SU-DHL-6 (cell line): ENCODE measurements around the gene ADAM12.

Source experiments
- H2AFZ ChIP-seq: fragments of 200-600 bp; sonication (generic); 2 replicates; pipeline ENCODE4 v1.6.1; 2014; ENCODE audit warnings: low read depth, mild to moderate bottlenecking, moderate library complexity, mixed read lengths, antibody characterized with exemption, low read length; ENCODE audit not compliant: severe bottlenecking
- H3F3A ChIP-seq: fragments of 200-600 bp; shearing (Covaris generic); 2 replicates; pipeline ENCODE4 v1.6.0; 2016; ENCODE audit warnings: antibody characterized with exemption, mild to moderate bottlenecking; ENCODE audit not compliant: insufficient read depth
- H3K27ac ChIP-seq: fragments of 200-600 bp; sonication (generic); 2 replicates; pipeline ENCODE4 v1.5.1; 2016; ENCODE audit warnings: low read depth, mild to moderate bottlenecking, low read length, moderate library complexity, mixed read lengths
- H3K27me3 ChIP-seq: fragments of 200-600 bp; sonication (generic), shearing (Covaris generic); 2 replicates; pipeline ENCODE4 v1.6.0; 2014; ENCODE audit warnings: mild to moderate bottlenecking, low read length
- H3K36me3 ChIP-seq: fragments of 200-600 bp; sonication (generic); 2 replicates; pipeline ENCODE4 v1.6.1; 2014; ENCODE audit warnings: mild to moderate bottlenecking, low read length, mixed read lengths
- H3K4me2 ChIP-seq: fragments of 300-600, 200-600 bp; shearing (Covaris generic), sonication (generic); 2 replicates; pipeline ENCODE4 v1.6.0; 2014; ENCODE audit warnings: low read length, low read depth, mild to moderate bottlenecking; ENCODE audit not compliant: poor library complexity, severe bottlenecking
- H3K4me3 ChIP-seq: fragments of 200-600 bp; sonication (generic); 2 replicates; pipeline ENCODE4 v1.5.1; 2014; ENCODE audit warnings: antibody characterized with exemption, low read length, mild to moderate bottlenecking, mixed read lengths; ENCODE audit not compliant: insufficient read depth, poor library complexity, severe bottlenecking
- H3K79me2 ChIP-seq: fragments of 200-600 bp; sonication (generic); 2 replicates; pipeline ENCODE4 v1.6.1; 2014; ENCODE audit warnings: mild to moderate bottlenecking, low read length, moderate library complexity; ENCODE audit not compliant: insufficient read depth
- H3K9ac ChIP-seq: fragments of 200-600 bp; sonication (generic); 2 replicates; pipeline ENCODE4 v1.7.0; 2014; ENCODE audit warnings: mild to moderate bottlenecking, low read length
- H3K9me2 ChIP-seq: fragments of 200-600 bp; sonication (generic); replicated peaks from 2 replicates; pipeline ENCODE4 v1.6.1; 2014; ENCODE audit warnings: low read length; ENCODE audit not compliant: insufficient read depth
- H3K9me3 ChIP-seq: fragments of 200-600 bp; sonication (generic); 2 replicates; pipeline ENCODE4 v1.6.1; 2014; ENCODE audit warnings: low read length, mixed read lengths; ENCODE audit not compliant: insufficient read depth
- H4K20me1 ChIP-seq: fragments of 200-600 bp; sonication (generic); 2 replicates; pipeline ENCODE4 v1.6.1; 2014; ENCODE audit warnings: low read depth, mild to moderate bottlenecking, antibody characterized with exemption, low read length, moderate library complexity, mixed read lengths
- CTCF ChIP-seq: fragments of 200-600 bp; sonication (generic); IDR thresholded peaks from one replicate; pipeline ENCODE4 v1.5.1; 2017; ENCODE audit warnings: antibody characterized with exemption, mild to moderate bottlenecking, low read length, moderate library complexity; ENCODE audit not compliant: insufficient read depth, poor library complexity, severe bottlenecking
- EZH2phosphoT487 ChIP-seq: fragments of 200-600 bp; sonication (generic), shearing (Covaris generic); conservative IDR thresholded peaks from 2 replicates; pipeline ENCODE4 v1.6.1; 2018; ENCODE audit warnings: mild to moderate bottlenecking, antibody characterized with exemption, low read length, moderate library complexity, mixed read lengths

ADAM12 gene

GRCh38 chr10:126207851-126208250, 180.4 kb downstream of the ADAM12 start:
- Histone ChIP-seq H3K4me2 (no peak overlapping the region), H3K9me3 (no peaks in the 10 kb centered on the region), H3K79me2 (no peaks in the 10 kb centered on the region), H3K36me3 (no peaks in the 10 kb centered on the region), H2AFZ (no peak overlapping the region), H3K27me3 (no peaks in the 10 kb centered on the region), H3K9ac (no peak overlapping the region), H4K20me1 (no peaks in the 10 kb centered on the region), H3K4me3 (no peak overlapping the region), H3K27ac (no peak overlapping the region), H3K9me2 (no peaks in the 10 kb centered on the region), H3F3A (no peaks in the 10 kb centered on the region)
- no peak for TF ChIP-seq CTCF
- TF ChIP-seq EZH2phosphoT487 = no peak

- Histone ChIP-seq H3K4me3 (no peak overlapping the region), H3K9me3 (no peaks in the 10 kb centered on the region), H3K27ac (no peak overlapping the region), H3F3A (no peaks in the 10 kb centered on the region), H3K9ac (no peak overlapping the region), H3K9me2 (no peaks in the 10 kb centered on the region), H3K4me2 (no peak overlapping the region), H4K20me1 (no peaks in the 10 kb centered on the region), H3K27me3 (no peaks in the 10 kb centered on the region), H3K36me3 (no peaks in the 10 kb centered on the region), H3K79me2 (no peaks in the 10 kb centered on the region), H2AFZ (no peak overlapping the region)
- TF ChIP-seq CTCF (no peak), EZH2phosphoT487 (no peak)
Observed at GRCh38 chr10:126207313-126207771, 180.9 kb downstream of the ADAM12 start.

- Histone ChIP-seq H3K36me3 (no peaks in the 10 kb centered on the region), H4K20me1 (no peaks in the 10 kb centered on the region), H3K9ac (no peak overlapping the region), H3K9me2 (no peaks in the 10 kb centered on the region), H3K27ac (no peak overlapping the region), H3K9me3 (no peaks in the 10 kb centered on the region), H3F3A (no peaks in the 10 kb centered on the region), H3K27me3 (no peaks in the 10 kb centered on the region), H3K79me2 (no peaks in the 10 kb centered on the region), H3K4me2 (no peak overlapping the region), H2AFZ (no peak overlapping the region), H3K4me3 (no peak overlapping the region)
- TF ChIP-seq EZH2phosphoT487 (no peak), CTCF (no peak)
Observed at GRCh38 chr10:126205486-126206205, 182.6 kb downstream of the ADAM12 start.
